Medulla oblongata (tissue), 1 donor: ENCODE data around the gene DCTN5.
A peak's percentile ranks its signal among the peaks of the same experiment; 100 is the strongest.
"Not testable (repeated sequence)": the region's sequence is repeated elsewhere in the genome, so short reads cannot be mapped to it uniquely, and the experiment has no call there.

Experiments used
- DNase-seq: peaks from one replicate; pipeline ENCODE4 v3.0.0-alpha.2; 2015; ENCODE audit errors: extremely low spot score

The DCTN5 gene

DNA sequence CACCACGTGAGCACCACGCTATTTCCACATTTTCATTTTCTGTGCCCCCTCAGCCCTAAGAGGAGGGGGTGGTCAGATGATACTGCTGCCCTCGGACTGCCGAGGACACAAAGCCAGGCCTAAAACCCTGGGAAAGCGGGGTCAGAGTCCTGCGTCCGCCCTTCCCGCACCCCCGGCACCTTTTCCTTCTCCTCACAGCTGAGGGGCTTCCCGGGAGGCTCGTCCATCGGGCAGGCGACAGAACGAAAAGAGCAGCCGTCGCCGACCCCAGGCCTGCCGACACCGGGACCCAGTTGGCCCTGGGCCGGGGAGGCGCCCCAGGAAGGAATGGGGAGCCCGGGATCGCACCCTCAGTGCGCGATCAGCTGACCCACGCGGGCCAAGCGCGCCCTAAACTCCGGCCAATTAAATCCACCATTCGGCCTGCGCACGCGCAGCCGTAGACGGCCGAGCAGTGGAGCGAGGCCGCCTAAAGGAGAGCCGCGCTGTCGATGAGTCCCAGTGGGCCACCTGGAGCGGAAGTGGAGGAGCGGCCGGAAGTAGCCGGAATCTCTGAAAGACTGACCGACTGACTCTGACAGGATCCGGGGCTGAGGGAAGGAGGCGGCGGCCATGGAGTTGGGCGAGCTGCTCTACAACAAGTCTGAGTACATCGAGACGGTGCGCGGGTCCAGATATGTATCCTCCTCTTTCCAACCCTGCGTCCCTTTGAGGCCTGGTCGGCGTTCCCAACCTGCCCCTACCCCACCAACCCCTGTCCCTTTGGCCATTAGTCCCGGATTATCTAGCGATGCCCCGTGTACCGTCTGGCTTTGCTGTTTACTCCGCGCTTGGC, at the start of gene DCTN5, which contains the start of gene PALB2:
DCTN5 (plus strand) TSS at position 536 of the 835 bp plus-strand sequence; CDS start at position 613, 77 bp downstream.
PALB2 (minus strand) TSS at position 380 of the 835 bp plus-strand sequence; CDS start at position 227, 153 bp downstream.
- peak; percentile 96 for DNase-seq

DNA sequence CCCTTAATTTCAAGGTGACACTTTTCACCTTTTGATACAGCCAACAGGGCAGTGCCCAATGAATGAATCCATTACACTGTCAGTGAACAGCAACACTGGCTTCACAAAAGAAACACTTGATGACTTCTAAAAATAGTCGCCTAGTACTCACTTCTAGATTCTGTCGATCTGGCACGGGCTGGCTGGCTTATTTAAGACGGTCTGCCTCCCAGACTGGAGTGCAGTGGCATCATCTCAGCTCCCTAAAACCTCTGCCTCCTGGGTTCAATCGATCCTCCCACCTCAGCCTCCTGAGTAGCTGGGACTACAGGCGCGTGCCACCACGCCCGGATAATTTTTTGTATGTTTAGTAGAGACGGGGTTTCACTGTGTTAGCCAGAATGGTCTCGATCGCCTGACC, 47.1 kb upstream of the DCTN5 start:
- no peak for DNase-seq

DNA sequence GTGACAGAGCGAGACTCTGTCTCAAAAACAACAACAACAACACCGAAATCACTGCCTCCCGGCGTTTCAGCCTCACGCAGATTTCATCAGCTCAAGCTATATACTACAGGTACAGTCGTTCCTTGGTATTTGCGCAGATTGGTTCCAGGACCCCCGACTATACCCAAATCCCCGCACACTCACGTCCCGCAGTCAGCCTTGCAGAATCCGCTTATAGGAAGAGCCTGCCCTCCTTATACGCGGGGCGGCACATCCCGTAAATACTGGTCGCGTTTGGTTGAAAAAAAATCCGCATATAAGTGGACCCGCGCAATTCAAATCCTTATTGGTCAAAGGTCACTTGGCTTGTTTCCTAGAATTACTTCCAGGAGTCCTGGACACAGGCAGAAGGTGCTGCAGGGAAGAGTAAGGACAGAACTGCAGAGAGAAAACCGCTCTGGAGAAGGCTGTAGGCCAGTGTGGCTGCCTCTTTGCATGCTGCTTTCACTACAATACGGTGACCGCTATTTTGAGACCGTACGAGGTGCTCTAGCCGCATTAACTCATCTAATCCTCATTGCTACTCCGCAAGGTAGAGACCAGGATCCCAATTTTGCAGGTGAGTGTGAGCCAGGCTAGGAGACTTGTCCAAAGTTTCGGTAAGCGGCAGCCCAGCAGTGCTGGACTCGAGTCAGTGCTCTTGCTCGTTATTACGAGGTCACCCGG, 45.9 kb upstream of the DCTN5 start:
- DNase-seq = peak; percentile 9

DNA sequence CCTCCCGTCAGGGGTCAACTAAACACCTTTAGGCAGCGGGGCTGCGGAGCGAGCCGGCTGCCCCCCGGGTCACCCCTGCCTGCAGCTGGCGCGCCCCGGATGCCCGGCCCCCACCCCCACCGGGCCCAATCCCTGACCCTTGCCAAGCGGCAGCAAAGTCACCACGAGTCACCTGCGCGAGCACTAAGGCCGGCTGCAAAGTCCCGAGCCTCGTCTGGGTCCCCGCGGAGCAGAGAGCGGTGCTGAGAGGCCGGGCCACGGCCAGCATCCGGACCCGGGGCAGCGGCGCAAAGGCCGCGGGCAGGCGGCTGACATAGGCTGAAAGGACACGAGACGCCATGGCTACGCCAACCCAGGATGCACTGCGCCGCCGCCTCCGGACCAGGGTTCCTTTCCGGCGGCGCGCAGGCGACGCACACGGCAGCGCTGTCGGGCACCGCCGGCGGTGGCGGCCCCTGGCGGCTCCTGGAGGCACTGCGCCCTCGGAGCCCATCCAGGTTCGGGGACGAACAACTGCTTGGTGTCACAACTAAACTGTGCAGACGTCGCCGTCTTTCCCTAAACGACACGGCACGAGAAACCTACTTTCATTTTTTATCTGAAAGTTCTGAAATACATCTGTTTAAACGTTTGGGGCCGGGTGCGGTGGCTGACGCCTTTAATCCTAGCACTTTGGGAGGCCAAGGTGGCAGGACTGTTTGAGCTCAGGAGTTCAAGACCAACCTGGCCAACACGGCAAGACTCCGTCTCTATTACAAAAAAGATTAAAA, 45.1 kb upstream of the DCTN5 start, which contains the start of gene NDUFAB1:
NDUFAB1 (minus strand) TSS at position 366 of the 770 bp plus-strand sequence; CDS start at position 340, 26 bp downstream.
- peak; percentile 90 for DNase-seq

DNA sequence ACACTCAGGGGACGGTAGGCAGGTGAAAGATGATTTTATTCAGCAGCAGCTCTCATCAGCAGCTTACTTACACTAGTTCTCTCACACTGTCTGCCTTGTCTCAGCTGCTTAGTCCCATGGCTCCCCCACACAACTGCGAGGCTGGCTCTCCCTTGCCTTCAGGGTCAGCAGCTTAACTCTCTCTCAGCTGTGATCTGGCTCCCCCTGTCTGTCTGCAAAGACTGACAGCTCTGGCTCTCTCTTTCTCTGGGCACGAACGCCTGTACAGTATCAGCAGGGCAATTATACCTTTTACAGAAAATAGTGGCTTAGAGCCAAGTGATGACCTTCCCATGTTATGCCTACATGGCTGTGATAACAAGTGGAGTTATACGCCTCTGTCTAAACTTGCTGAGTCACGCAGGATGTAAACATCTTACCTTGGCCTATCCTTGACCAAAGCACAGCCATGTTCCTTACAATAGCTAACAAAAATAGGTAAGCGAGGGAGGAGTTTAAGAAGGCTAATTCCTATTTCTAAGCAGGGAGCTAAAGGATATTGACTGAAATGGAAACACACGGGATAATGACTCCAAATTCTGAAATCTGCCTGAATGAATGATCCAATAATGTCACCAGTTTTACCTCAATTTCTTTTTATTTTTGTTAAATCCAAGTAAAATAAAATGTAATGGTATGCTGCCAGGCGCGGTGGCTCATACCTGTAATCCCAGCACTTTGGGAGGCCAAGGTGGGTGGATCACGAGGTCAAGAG, 44.1 kb upstream of the DCTN5 start:
- peak; percentile 7 for DNase-seq

DNA sequence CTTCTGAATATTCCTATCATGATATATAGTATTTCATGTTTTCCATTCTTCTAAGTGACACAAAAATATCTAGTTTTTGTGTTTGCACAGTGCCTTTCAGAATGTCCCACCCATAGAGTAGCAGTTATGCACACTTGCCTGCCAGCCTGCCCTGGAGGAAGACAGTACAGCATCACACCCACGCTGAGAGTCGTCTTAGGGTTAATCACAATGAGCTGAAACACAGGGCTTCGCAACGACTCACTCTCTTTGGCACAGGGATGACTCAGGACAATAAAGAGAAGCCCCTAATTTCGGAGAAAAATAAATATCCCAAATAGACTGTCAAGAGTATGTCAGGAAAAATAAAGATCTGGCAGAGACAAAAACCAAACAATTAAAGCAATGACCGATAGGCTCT, 33.5 kb upstream of the DCTN5 start:
- no peak for DNase-seq

DNA sequence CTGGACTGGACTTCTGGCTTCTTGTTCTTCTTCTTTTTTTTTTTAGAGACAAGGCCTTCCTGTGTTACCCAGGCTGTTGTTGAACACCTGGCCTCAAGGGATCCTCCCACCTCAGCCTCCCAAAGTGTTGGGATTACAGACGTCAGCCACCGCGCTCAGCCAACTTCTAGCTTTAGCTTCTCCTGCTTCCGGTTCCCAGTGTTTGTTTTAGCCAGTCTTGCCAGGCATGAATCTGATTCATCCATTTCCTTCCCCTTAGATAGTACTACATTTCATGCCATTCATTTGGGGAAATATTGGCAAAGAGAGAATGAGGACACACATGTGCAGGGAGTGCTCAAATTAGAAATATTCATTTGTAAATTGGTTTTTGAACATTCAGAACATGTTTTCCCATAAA, 33.1 kb upstream of the DCTN5 start:
- DNase-seq = no peak

DNA sequence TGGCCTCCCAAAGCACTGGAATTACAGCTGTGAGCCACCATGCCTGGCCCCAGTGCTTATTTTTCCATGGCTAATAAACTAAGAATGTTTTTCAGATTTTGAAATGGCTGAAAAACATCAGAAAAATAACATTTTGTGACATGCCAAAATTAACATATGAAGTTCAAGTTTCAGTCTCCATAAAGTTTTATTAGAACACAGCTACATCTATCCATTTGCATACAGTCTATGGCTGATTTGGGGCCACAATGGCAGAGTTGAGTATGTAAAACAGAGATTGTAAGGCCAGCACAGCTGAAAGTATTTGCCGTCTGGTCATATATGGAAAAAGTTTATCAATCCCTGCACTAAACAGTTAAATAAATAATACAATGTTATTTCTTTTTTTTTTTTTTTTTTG, 31.3 kb upstream of the DCTN5 start:
- no peak for DNase-seq

DNA sequence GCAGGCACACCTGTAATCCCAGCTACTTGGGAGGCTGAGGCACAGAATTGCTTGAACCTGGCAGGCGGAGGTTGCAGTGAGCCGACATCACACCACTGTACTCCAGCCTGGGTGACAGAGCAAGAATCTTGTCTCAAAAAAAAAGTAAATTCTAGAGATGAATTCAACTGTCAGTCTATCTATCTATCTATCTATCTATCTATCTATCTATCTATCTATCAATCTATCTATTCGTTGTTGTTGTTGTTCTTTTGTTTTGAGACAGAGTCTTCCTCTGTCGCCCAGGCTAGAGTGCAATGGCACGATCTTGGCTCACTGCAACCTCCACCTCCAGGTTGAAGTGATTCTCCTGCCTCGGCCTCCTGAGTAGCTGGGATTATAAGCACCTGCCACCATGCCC, 30.4 kb upstream of the DCTN5 start:
- not testable (repeated sequence) for DNase-seq

DNA sequence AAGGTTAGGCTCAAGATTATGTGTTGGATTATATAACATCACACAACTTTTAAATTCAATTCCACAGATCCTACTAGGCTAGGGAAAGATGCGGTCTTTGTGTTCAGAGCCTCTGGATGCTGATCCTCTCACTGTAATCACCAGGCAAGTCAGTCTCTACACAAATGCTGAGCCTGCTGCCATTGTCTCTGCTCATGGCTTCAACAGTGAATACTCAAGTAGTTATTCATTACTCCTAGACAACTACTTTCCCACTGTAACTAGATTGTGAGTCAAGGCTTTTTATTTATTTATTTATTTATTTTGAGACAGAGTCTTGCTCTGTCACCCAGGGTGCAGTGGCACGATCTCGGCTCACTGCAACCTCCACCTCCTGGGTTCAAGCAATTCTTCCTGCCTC, 29.3 kb upstream of the DCTN5 start:
- DNase-seq = no peak

DNA sequence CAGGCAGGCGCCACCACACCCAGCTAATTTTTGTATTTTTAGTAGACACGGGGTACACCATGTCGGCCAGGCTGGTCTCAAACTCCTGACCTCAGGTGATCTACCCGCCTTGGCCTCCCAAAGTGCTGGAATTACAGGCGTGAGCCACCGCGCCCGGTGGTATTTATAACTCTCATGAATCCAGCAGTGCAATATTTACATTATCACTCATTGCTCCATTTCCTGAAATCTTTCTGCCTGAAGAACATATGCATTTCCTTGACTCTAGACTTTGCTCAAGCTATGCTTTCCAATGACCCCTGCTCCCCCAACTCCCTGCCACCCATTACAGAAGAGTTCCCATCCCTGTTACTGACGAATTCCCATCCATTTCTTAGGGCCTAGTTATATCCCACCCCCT, 25.5 kb upstream of the DCTN5 start:
- no peak for DNase-seq

DNA sequence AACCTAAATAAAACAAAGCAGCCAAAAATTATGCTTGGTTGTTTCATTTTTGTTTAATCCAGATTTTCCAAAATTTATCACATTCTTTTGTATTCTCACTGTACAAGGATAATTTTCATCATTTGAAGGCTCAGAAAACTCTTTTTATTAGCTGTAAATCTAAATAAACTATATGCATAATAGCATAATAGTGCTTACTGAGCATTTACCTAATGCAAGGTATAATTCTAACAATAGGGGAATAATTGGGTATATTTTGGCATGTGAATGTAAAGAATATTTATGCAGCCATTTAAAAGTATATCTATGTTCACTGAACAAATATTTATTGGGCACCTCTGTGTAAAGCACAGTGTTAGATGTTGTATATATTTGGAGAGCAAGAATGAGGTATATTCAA, 17.2 kb upstream of the DCTN5 start:
- DNase-seq = no peak

DNA sequence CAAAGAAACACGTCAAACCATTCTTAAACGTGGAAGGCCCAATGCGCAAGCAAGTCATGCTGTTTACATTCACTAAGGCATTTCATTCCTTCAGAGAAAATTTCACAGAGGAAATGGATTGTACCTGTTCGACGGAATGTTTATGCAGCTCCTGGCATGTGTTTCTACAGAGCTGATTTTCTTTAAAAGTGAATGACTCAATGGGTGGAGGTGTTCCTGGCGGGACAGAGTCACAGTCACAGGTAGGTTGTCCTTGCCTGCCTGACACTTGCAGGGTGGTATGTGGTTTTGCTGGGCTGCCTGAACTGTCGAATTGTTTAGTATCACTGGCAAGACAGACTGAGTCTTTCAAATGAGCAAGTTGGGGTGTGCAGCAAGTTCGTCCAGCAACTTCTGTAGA, 11.8 kb upstream of the DCTN5 start:
- no peak for DNase-seq

DNA sequence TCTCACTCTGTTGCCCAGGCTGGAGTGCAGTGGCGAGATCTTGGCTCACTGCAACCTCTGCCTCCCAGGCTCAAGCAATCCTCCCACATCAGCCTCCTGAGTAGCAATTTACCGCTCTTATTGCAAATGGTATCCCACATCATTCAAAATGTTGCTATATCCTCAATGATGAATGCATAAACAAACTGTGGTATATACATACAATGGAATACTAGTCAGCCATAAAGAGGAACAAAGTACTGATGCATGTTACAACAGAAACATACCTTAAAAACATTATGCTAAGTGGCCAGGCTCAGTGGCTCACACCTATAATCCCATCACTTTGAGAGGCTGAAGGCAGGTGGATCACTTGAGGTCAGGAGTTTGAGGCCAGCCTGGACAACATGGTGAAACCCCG, 9.4 kb upstream of the DCTN5 start:
- DNase-seq = not testable (repeated sequence)

DNA sequence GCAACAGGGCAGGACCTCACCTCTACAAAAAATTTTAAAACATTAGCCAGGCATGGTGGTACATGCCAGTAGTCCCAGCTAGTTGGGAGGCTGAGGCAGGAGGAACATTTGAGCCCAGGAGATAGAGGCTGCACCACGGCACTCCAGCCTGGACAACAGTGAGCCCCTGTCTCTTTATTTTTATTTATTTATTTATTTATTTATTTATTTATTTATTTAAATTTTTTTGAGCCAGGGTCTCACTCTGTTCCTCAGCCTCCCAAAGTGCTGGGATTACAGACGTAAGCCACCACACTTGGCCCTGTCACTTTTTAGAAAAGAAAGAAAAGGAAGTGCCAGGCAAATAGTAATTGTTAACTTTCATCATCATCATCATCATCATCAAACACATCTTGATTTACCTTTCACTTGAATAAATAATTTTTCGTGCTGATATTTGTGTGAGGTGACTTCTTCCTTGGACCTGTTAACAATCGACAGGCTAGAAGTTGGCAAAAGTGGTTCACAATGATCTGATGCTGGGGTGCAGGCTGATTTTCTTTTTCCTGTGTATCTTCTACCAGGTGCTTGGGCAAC, 6.7 kb upstream of the DCTN5 start:
- no peak for DNase-seq

DNA sequence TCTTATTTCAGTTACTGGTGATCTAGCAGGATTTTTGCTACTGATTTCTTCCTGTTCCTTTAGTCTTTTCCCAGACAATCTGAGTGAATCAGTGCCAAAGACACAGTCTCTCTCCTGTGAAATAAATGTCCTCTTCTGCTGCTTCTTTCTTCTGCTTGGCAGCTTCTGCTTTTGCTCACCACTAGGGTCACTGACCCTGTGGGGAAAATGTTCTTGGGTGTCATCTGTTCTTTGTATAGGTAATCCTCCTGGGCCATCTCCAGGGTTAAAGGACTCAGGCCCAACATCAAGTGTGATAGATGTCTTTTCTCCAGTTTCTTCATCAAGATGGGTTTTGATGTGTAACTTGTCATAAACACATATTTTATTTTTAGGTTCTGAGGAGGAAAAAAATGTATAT, 5.3 kb upstream of the DCTN5 start:
- DNase-seq = no peak

DNA sequence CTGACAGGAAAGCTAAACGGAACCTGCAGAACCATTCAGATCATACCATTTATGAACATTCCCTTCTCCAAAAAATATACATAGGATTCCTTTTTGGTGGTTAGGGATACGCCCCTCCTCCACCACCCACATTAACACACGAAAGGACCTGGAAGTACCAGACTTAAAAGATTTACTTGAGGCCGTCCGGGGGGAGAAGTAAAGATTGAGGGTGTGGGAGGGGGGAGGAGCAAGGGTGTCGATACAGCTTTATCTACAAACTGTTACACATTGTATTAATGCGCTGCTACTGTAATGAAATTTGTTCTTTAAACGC, 693 bp upstream of the DCTN5 start:
- DNase-seq = no peak

DNA sequence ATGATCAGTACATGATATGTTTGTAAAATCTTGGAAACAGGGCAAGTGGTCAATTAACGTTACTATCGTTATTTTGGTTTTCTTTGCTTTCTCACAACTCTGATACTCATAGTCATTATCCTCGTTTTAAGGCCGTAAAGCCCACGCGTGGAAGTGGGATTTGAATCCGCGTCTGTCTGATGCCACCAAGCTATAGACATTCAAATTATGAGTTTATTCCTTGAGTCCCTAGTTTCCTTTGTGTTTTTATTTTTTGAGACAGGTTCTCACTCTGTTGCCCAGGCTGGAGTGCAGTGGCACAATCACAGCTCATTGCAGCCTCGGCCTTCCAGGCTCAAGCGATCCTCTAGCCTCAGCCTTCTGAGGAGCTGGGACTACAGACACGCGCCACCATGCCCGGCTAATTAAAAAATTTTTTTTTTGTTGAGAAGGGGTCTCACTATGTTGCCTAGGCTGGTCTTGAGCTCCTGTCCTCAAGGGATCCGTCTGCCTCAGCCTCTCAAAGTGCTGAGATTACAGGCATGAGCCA, 1.0 kb downstream of the DCTN5 start:
- no peak for DNase-seq

DNA sequence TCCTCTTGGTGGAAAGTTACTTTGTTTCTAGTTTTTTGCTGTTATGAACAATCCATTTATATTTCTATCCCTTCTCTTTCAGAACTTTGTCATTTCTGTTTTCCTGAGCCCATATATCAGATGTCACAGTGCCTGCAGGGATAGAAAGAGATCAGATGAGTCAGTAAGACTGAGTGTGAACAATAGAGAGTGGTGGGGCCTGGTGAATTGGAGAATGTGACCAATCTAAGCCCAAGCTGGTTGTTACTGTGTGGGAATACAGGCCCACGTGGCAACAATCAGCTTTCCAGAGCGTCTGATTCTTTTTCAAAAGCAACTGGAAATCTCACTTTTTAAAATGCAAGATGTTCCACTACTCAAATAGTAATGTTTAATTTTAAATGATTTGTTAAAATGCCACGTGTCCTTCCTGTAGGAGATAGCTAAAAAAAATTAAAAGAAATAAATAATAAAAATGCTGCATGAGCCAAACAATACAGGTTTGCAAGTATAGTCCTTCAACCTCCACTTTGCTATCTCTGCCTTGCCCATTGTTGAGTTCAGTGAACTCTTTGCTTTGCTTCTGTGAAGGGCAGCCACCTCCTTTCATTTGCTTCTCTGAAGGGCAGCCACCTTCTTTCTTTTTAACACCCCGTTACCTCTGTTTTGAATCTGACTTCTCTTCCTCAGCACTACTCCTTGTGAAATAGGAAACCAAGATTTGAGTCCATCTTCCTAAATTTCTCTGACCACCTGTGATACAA, 9.6 kb downstream of the DCTN5 start:
- DNase-seq = peak; percentile 17

DNA sequence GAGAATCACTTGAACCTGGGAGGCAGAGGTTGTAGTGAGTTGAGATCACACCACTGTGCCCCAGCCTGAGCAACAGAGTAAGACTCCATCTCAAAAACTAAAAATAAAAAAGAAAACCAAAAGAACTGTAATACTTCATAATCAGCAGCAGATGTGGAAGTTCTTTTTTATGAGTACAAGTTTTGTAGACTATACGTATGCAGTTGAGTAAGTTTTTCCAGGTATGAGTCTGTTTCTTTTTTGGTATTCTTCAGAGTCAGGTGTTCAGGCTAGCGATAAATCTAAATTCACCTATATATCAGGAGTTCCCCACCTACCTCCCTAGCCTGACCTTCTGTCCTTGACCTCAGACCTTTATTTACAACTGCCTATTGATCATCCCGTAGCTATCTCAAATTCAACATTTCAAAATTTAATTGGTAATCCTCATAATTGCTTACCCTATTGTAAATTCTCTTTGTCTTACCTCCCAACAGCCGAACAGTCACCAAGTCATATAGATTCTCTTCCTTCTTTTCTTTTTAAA, 10.7 kb downstream of the DCTN5 start:
- no peak for DNase-seq
